Measurements from ENCODE around the gene MACROD2. TPM values are rescaled to one million over a fixed set of nuclear protein-coding genes. Genes with fewer than 3 reads are reported as not detected.

MACROD2 gene
- total and polyA plus RNA-seq, 2 of the 4 experiments (the other 2 are of a cell fraction), result not detected

DNA sequence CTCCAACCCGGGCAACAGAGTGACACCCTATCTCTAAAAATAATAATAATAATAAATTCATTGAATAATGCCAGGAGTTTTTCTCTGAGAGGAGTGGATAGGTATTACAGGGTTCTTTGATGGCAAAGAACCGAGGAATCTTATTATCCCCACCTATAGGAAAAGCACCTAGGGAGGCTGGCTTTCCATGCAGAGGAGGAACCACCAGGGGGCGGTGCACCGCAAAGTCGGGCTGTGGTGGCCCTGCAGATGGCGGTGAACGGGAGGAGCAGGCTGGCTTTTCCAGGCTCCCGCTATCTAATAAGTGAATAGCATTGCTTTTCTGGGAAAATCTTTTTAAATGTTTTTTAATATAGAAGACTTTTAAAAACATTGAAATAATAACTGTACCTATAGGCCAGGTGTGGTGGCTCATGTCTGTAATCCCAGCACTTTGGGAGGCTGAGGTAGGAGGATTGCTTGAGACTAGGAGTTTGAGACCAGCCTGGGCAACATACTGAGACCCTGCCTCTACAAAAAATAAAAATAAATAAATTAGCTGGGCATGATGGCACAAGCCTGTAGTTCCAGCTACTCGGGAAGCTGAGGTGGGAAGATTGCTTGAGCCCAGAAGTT, 1713.8 kb downstream of the MACROD2 start:
- BruUV-seq (replicated peaks), result no TSS peak
- no peaks in the 10 kb centered on the region for H3K9me3 ChIP-seq (ENCODE audit: control insufficient read depth, insufficient read depth, low read length)
- H2BK120ac ChIP-seq (ENCODE audit: low read depth, low read length), result no peak overlapping the region
- H3K56ac ChIP-seq (ENCODE audit: extremely low read depth, insufficient read depth, low read length), result no peak overlapping the region
- no peaks in the 10 kb centered on the region for H3K36me3 ChIP-seq (ENCODE audit: control insufficient read depth, insufficient read depth, low read length)
- H3K4ac ChIP-seq (ENCODE audit: low read depth, low read length), result no peak overlapping the region
- no peak overlapping the region for H4K91ac ChIP-seq (ENCODE audit: insufficient read depth, low read depth, low read length)
- H2BK15ac ChIP-seq (ENCODE audit: low read depth, low read length), result no peak overlapping the region
- H4K5ac ChIP-seq (ENCODE audit: low read depth, low read length), result no peak overlapping the region
- ChIA-PET CTCF (no interaction called here), POLR2A (ENCODE audit: unreplicated experiment) (no interaction called here)
- H2AK9ac ChIP-seq (replicated peaks; ENCODE audit: low read depth, low read length, poor library complexity), result no peak overlapping the region
- H2BK5ac ChIP-seq (ENCODE audit: low read depth, low read length, poor library complexity, severe bottlenecking), result no peak overlapping the region
- ATAC-seq (ENCODE audit: low read depth) (no peak), DNase-seq (no peak)
- no peak overlapping the region for H2BK20ac ChIP-seq (ENCODE audit: low read depth, low read length)
- no peak overlapping the region for H2AFZ ChIP-seq (replicated peaks; ENCODE audit: low read length, poor library complexity)
- dilution Hi-C loops (cut with HindIII; ENCODE audit: low sequenced_read_pairs, unreplicated experiment) (no loop called here), in situ Hi-C loops (cut with MboI; ENCODE audit: low sequenced_read_pairs) (no loop called here), intact Hi-C loops (cut with micrococcal nuclease) (loop anchor here (1.0 kb wide), 1 partner anchor 767 kb away; no protein-coding TSS in a partner anchor)
- no peak overlapping the region for H3K4me2 ChIP-seq (ENCODE audit: low read depth, low read length)
- no peak overlapping the region for H3K4me3 ChIP-seq (ENCODE audit: insufficient read depth, low read depth, low read length)
- no peaks in the 10 kb centered on the region for H3K27me3 ChIP-seq (ENCODE audit: control insufficient read depth, insufficient read depth, low read length)
- H3K9ac ChIP-seq (ENCODE audit: low read depth, low read length), result no peak overlapping the region
- whole genome bisulfite sequencing, 2 experiments (ENCODE audit: extremely low coverage in 2 of 2, insufficient read length in 1 of 2), result no CpG with 5 or more reads among the region's 9 CpGs
- H3K27ac ChIP-seq (ENCODE audit: insufficient read depth, low read length), result no peak overlapping the region
- no peak overlapping the region for H3K23ac ChIP-seq (ENCODE audit: low read depth, low read length)
- H3K18ac ChIP-seq (ENCODE audit: low read depth, low read length), result no peak overlapping the region
- H3K9me1 ChIP-seq (ENCODE audit: insufficient read depth, low read length), result no peaks in the 10 kb centered on the region
- H4K20me1 ChIP-seq (ENCODE audit: insufficient read depth, low read length), result no peaks in the 10 kb centered on the region
- H3K4me1 ChIP-seq (ENCODE audit: control insufficient read depth, insufficient read depth, low read length), result no peaks in the 10 kb centered on the region
- no peak overlapping the region for H2AK5ac ChIP-seq (ENCODE audit: low read depth, low read length)
- no peaks in the 10 kb centered on the region for H3K79me1 ChIP-seq (ENCODE audit: low read depth in 1 of 2, low read length in 2 of 2)
- no peak overlapping the region for H3K14ac ChIP-seq (replicated peaks; ENCODE audit: low read depth, low read length)
- no peak overlapping the region for H4K8ac ChIP-seq (ENCODE audit: low read depth in 2 of 2, low read length in 2 of 2)
- TF ChIP-seq MAZ (IDR thresholded peaks at IDR 0.05; ENCODE audit: borderline replicate concordance, low read depth, low read length) (no peak), CTCF (conservative IDR thresholded peaks at IDR 0.05; ENCODE audit: low read depth, low read length) (peak; percentile 27; the same call in 1 of the 2 replicates)

All from IMR-90 (cell line).